Esophagus squamous epithelium (tissue), 5 donors: ENCODE data around the gene TCF4. TPM values are rescaled to one million over a fixed set of nuclear protein-coding genes. Genes with fewer than 3 reads are reported as not detected.

Source experiments
- DNase-seq: peaks from one replicate; lab custom pipeline; 2025; lab: John Stamatoyannopoulos, UW
- H3K27ac ChIP-seq, 4 donors: fragments of 200-600 bp; sonication (generic); one replicate each; pipeline ENCODE4 v1.5.1; 2016 to 2019; ENCODE audit warnings: mild to moderate bottlenecking in 1 of 4
- H3K27me3 ChIP-seq, 4 donors: fragments of 200-600 bp; sonication (generic); 1 replicate in 3 of 4; 2 replicates in 1 of 4; pipeline versions ENCODE4 v1.5.1 to v1.6.0; 2017 to 2021; ENCODE audit warnings: antibody characterized with exemption in 1 of 4
- H3K36me3 ChIP-seq, 3 donors: fragments of 200-600 bp; sonication (generic); one replicate each; pipeline ENCODE4 v1.5.1; 2016 to 2019
- H3K4me1 ChIP-seq, 3 donors: fragments of 200-600 bp; sonication (generic); one replicate each; pipeline ENCODE4 v1.5.1; 2017 to 2019
- H3K4me3 ChIP-seq, 4 donors: fragments of 200-600 bp; sonication (generic); 1 replicate in 3 of 4; 2 replicates in 1 of 4; pipeline ENCODE4 v1.5.1; 2016 to 2019; ENCODE audit warnings: mild to moderate bottlenecking in 2 of 4, moderate library complexity in 1 of 4
- H3K9me3 ChIP-seq, 3 donors: fragments of 200-600 bp; sonication (generic); one replicate each; pipeline ENCODE4 v1.5.1; 2016 to 2019
- CTCF ChIP-seq, 6 experiments: fragments of 450-650 bp in 4 of 6; fragments of 200-600 bp in 2 of 6; sonication (generic) in 2 of 6; IDR thresholded peaks; one replicate each; pipeline ENCODE4 v1.5.1; 2016 to 2019; ENCODE audit warnings: antibody characterized with exemption in 6 of 6, mild to moderate bottlenecking in 4 of 6, moderate library complexity in 4 of 6
- POLR2A ChIP-seq, 4 donors: fragments of 450-650 bp; IDR thresholded peaks; one replicate each; pipeline ENCODE4 v1.6.1; 2017; ENCODE audit warnings: antibody characterized with exemption in 4 of 4, mild to moderate bottlenecking in 4 of 4, moderate library complexity in 3 of 4
- WGBS, 2 donors: methylation state at CpG; one replicate each; pipeline ENCODE4 v1.1.5; 2018; 5-methylcytosine and 5-hydroxymethylcytosine counted together
- intact Hi-C: fragments of 100-400 bp; cut with DNase I; formaldehyde crosslinking; loops from one replicate; pipeline ENCODE4 v1.15.0; 2022
- total RNA-seq, 4 donors: library from RNA; depleted of rRNA; stranded (reverse); fragments of >200 nt; gene quantifications; one replicate each; pipeline ENCODE4 v1.1.0, GENCODE V29; 2016
- donor health status: DM: yes; HTN: yes; CAD: no.

The TCF4 gene
- total RNA-seq, 4 donors from 2014 or later, result 19.0 to 79.7 (median 26.0) TPM

- H3K4me1 ChIP-seq, result no peaks in the 10 kb centered on the region
- no peak overlapping the region for H3K27ac ChIP-seq
- no peaks in the 10 kb centered on the region for H3K9me3 ChIP-seq
- DNase-seq, result no peak
- no peaks in the 10 kb centered on the region for H3K36me3 ChIP-seq
- TF ChIP-seq POLR2A (IDR thresholded peaks at IDR 0.05) (no peak), CTCF (IDR thresholded peaks at IDR 0.05) (no peak)
- no peaks in the 10 kb centered on the region for H3K27me3 ChIP-seq
- no peak overlapping the region for H3K4me3 ChIP-seq
- intact Hi-C loops, result no loop called here
- WGBS, 2 donors, result 91 to 98% methylated on average over 5 of the region's 5 CpGs
These were observed 212.1 kb downstream of the TCF4 start for GRCh38 chr18:55375930-55376329.

GRCh38 chr18:55374741-55375140, 213.3 kb downstream of the TCF4 start:
- 90 to 94% methylated on average over 1 of the region's 1 CpG for WGBS, 2 donors
- intact Hi-C loops, result no loop called here
- H3K9me3 ChIP-seq, result no peaks in the 10 kb centered on the region

GRCh38 chr18:55372209-55372608, 215.8 kb downstream of the TCF4 start:
- no peak overlapping the region for H3K27ac ChIP-seq
- H3K9me3 ChIP-seq, result no peaks in the 10 kb centered on the region
- no peak for DNase-seq
- no peaks in the 10 kb centered on the region for H3K4me1 ChIP-seq
- intact Hi-C loops, result no loop called here
- no peak overlapping the region for H3K4me3 ChIP-seq
- H3K36me3 ChIP-seq, result no peaks in the 10 kb centered on the region
- H3K27me3 ChIP-seq, result no peaks in the 10 kb centered on the region
- 85 to 88% methylated on average over 2 of the region's 2 CpGs for WGBS, 2 donors
- TF ChIP-seq CTCF (IDR thresholded peaks at IDR 0.05) (no peak), POLR2A (IDR thresholded peaks at IDR 0.05) (no peak)

More at GRCh38 chr18:55374741-55375140, 213.3 kb downstream of the TCF4 start:
- no peak overlapping the region for H3K27ac ChIP-seq
- H3K27me3 ChIP-seq, result no peaks in the 10 kb centered on the region
- H3K4me1 ChIP-seq, result no peaks in the 10 kb centered on the region
- no peaks in the 10 kb centered on the region for H3K36me3 ChIP-seq
- DNase-seq, result no peak
- no peak overlapping the region for H3K4me3 ChIP-seq
- TF ChIP-seq CTCF (IDR thresholded peaks at IDR 0.05) (no peak), POLR2A (IDR thresholded peaks at IDR 0.05) (no peak)

GRCh38 chr18:55370936-55371335, 217.1 kb downstream of the TCF4 start:
- Histone ChIP-seq H3K27ac (no peak overlapping the region), H3K4me1 (no peaks in the 10 kb centered on the region), H3K36me3 (no peaks in the 10 kb centered on the region), H3K27me3 (no peaks in the 10 kb centered on the region), H3K9me3 (no peaks in the 10 kb centered on the region), H3K4me3 (no peak overlapping the region)
- no peak for TF ChIP-seq POLR2A (IDR thresholded peaks at IDR 0.05)
- TF ChIP-seq CTCF (IDR thresholded peaks at IDR 0.05), result no peak
- no peak for DNase-seq
- intact Hi-C loops, result no loop called here

GRCh38 chr18:55369346-55369745, 218.6 kb downstream of the TCF4 start:
- Histone ChIP-seq H3K4me3 (no peak overlapping the region), H3K9me3 (no peaks in the 10 kb centered on the region), H3K27ac (no peak overlapping the region), H3K36me3 (no peaks in the 10 kb centered on the region), H3K4me1 (no peaks in the 10 kb centered on the region), H3K27me3 (no peaks in the 10 kb centered on the region)
- intact Hi-C loops, result no loop called here
- 92 to 100% methylated on average over 2 of the region's 2 CpGs for whole genome bisulfite sequencing, 2 donors
- no peak for DNase-seq
- TF ChIP-seq CTCF (IDR thresholded peaks at IDR 0.05) (no peak), POLR2A (IDR thresholded peaks at IDR 0.05) (no peak)
